Adrenal gland (tissue), 5 donors: ENCODE data around the gene ARHGAP31.

ENCODE experiments used
- CTCF ChIP-seq, 6 experiments: fragments of 450-650 bp in 4 of 6; fragments of 200-600 bp in 2 of 6; sonication (generic) in 1 of 6; IDR thresholded peaks; 1 replicate in 5 of 6; 2 replicates in 1 of 6; pipeline versions ENCODE4 v1.5.1 to v1.8.0; 2016 to 2021; ENCODE audit warnings: antibody characterized with exemption in 6 of 6, mild to moderate bottlenecking in 2 of 6, moderate library complexity in 1 of 6
- POLR2A ChIP-seq, 2 donors: fragments of 450-650 bp; IDR thresholded peaks; one replicate each; pipeline ENCODE4 v1.6.1; 2017; ENCODE audit warnings: antibody characterized with exemption in 2 of 2, mild to moderate bottlenecking in 2 of 2, moderate library complexity in 1 of 2
- donor health status: DM: no; HTN: no; CAD: no.

DNA sequence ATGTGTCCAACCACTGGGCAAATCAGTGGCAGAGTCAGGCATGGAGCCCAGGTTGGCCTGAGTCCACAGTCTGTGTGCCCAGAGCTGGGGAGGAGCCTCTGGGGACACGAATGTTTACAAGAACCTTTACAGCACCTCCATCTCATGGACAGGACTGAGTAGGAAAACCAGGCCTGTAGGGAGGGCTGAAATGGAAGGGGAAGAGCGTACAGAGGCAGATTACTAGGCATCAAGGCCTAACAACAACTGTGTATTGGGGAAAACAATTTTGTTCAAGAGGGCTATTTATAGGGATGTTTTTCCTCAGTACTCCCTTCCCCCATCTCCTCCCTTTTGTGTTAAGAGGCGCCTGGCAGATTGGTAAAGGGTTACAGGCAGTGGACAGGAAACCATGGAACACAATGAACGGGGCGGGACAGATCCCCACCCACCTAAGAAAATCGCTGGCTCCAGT is 15.1 kb upstream of the ARHGAP31 start:
- TF ChIP-seq POLR2A (IDR thresholded peaks at IDR 0.05) (no peak), CTCF (IDR thresholded peaks at IDR 0.05) (no peak)
